IMR-90 (cell line): ENCODE measurements around the gene PALM3. TPM values are rescaled to one million over a fixed set of nuclear protein-coding genes. Genes with fewer than 3 reads are reported as not detected.
A peak's percentile ranks its signal among the peaks of the same experiment; 100 is the strongest.

Source experiments
- ATAC-seq: fragments of 200-7000 bp; cut with Tn5 transposase; 2 replicates; pipeline ENCODE4 v1.9.1; 2020; ENCODE audit warnings: low read depth, mild to moderate bottlenecking, moderate library complexity
- BruUV-seq: library from RNA; stranded (reverse); fragments of 400-500 nt; replicated peaks from 2 replicates; lab custom pipeline; 2021; lab: Mats Ljungman, UMichigan
- CTCF ChIA-PET: fragments of 300-600 bp; formaldehyde crosslinking; extraction: SDS; loops from one replicate; lab custom pipeline; 2021; ENCODE audit warnings: antibody characterized with exemption; lab: Yijun Ruan, JAX
- POLR2A ChIA-PET: fragments of 300-600 bp; sonication (Branson Sonifier 250); formaldehyde crosslinking; loops from one replicate; lab custom pipeline; 2022; ENCODE audit warnings: antibody characterized with exemption; ENCODE audit not compliant: unreplicated experiment; lab: Charles Lee
- DNase-seq: peaks from one replicate; pipeline ENCODE4 v3.0.0; 2013
- H2AFZ ChIP-seq: replicated peaks from 2 replicates; pipeline ENCODE3; 2013; ENCODE audit warnings: low read length, mild to moderate bottlenecking; ENCODE audit not compliant: poor library complexity
- H2AK5ac ChIP-seq: 2 replicates; pipeline ENCODE4 v1.6.1; 2013; ENCODE audit warnings: low read depth, low read length, inconsistent platforms
- H2AK9ac ChIP-seq: replicated peaks from 2 replicates; pipeline ENCODE3; 2013; ENCODE audit warnings: mild to moderate bottlenecking, low read depth, low read length, moderate library complexity; ENCODE audit not compliant: poor library complexity
- H2BK120ac ChIP-seq: 2 replicates; pipeline ENCODE4 v1.6.1; 2013; ENCODE audit warnings: low read depth, low read length, inconsistent platforms
- H2BK15ac ChIP-seq: 3 replicates; pipeline ENCODE4 v1.6.1; 2013; ENCODE audit warnings: low read depth, low read length, inconsistent platforms
- H2BK20ac ChIP-seq: 2 replicates; pipeline ENCODE4 v1.6.1; 2013; ENCODE audit warnings: low read depth, mild to moderate bottlenecking, inconsistent platforms, low read length, moderate library complexity
- H2BK5ac ChIP-seq: 2 replicates; pipeline ENCODE4 v1.6.1; 2013; ENCODE audit warnings: mild to moderate bottlenecking, low read depth, low read length, inconsistent platforms; ENCODE audit not compliant: poor library complexity, severe bottlenecking
- H3K14ac ChIP-seq: replicated peaks from 2 replicates; pipeline ENCODE4 v1.6.1; 2013; ENCODE audit warnings: low read depth, low read length, inconsistent platforms
- H3K18ac ChIP-seq: 2 replicates; pipeline ENCODE4 v1.6.1; 2013; ENCODE audit warnings: low read depth, low read length, control low read depth
- H3K23ac ChIP-seq: 2 replicates; pipeline ENCODE4 v1.6.1; 2013; ENCODE audit warnings: low read depth, low read length, inconsistent platforms
- H3K27ac ChIP-seq: 2 replicates; pipeline ENCODE4 v1.5.1; 2013; ENCODE audit warnings: mild to moderate bottlenecking, control low read depth, low read length; ENCODE audit not compliant: insufficient read depth
- H3K27me3 ChIP-seq: 2 replicates; pipeline ENCODE4 v1.6.1; 2013; ENCODE audit warnings: low read length; ENCODE audit not compliant: control insufficient read depth, insufficient read depth
- H3K36me3 ChIP-seq: 2 replicates; pipeline ENCODE4 v1.6.1; 2013; ENCODE audit warnings: low read length, mixed read lengths; ENCODE audit not compliant: control insufficient read depth, insufficient read depth
- H3K4ac ChIP-seq: 2 replicates; pipeline ENCODE4 v1.6.1; 2013; ENCODE audit warnings: low read depth, low read length, inconsistent platforms
- H3K4me1 ChIP-seq: 2 replicates; pipeline ENCODE4 v1.6.1; 2013; ENCODE audit warnings: low read length, mixed read lengths; ENCODE audit not compliant: control insufficient read depth, insufficient read depth
- H3K4me2 ChIP-seq: 2 replicates; pipeline ENCODE4 v1.6.1; 2013; ENCODE audit warnings: low read depth, mild to moderate bottlenecking, control low read depth, low read length, moderate library complexity
- H3K4me3 ChIP-seq: 2 replicates; pipeline ENCODE4 v1.5.1; 2013; ENCODE audit warnings: low read depth, mild to moderate bottlenecking, control low read depth, low read length, moderate library complexity; ENCODE audit not compliant: insufficient read depth
- H3K56ac ChIP-seq: 2 replicates; pipeline ENCODE4 v1.6.1; 2013; ENCODE audit warnings: low read length, inconsistent platforms; ENCODE audit not compliant: insufficient read depth; ENCODE audit errors: extremely low read depth
- H3K79me1 ChIP-seq, 2 experiments: 2 replicates each; pipeline ENCODE4 v1.6.1; 2013; ENCODE audit warnings: low read length in 2 of 2, inconsistent platforms in 1 of 2, low read depth in 1 of 2
- H3K9ac ChIP-seq: 2 replicates; pipeline ENCODE4 v1.6.1; 2013; ENCODE audit warnings: low read depth, low read length, control low read depth
- H3K9me1 ChIP-seq: 2 replicates; pipeline ENCODE4 v1.6.1; 2013; ENCODE audit warnings: low read length, inconsistent platforms; ENCODE audit not compliant: insufficient read depth
- H3K9me3 ChIP-seq: 2 replicates; pipeline ENCODE4 v1.6.1; 2013; ENCODE audit warnings: low read length; ENCODE audit not compliant: control insufficient read depth, insufficient read depth
- H4K20me1 ChIP-seq: 2 replicates; pipeline ENCODE4 v1.6.1; 2013; ENCODE audit warnings: low read length, inconsistent platforms; ENCODE audit not compliant: insufficient read depth
- H4K5ac ChIP-seq: 2 replicates; pipeline ENCODE4 v1.6.1; 2013; ENCODE audit warnings: mild to moderate bottlenecking, low read depth, low read length, control low read depth
- H4K8ac ChIP-seq, 2 experiments: 2 replicates each; pipeline ENCODE4 v1.6.1; 2013; ENCODE audit warnings: low read depth in 2 of 2, low read length in 2 of 2, control low read depth in 1 of 2, inconsistent platforms in 1 of 2
- H4K91ac ChIP-seq: 2 replicates; pipeline ENCODE4 v1.6.1; 2013; ENCODE audit warnings: low read depth, low read length, inconsistent platforms; ENCODE audit not compliant: insufficient read depth
- MAZ ChIP-seq: IDR thresholded peaks from 2 replicates; pipeline ENCODE4 v1.6.1; 2012; ENCODE audit warnings: low read depth, mild to moderate bottlenecking, low read length, improper control_type of control experiment, moderate library complexity, borderline replicate concordance
- MXI1 ChIP-seq: IDR thresholded peaks from 2 replicates; pipeline ENCODE4 v1.6.1; 2012; ENCODE audit warnings: low read depth, mild to moderate bottlenecking, low read length, moderate library complexity, borderline replicate concordance
- NFE2L2 ChIP-seq: fragments of 150-350 bp; IDR thresholded peaks from 2 replicates; pipeline ENCODE4 v1.6.1; 2016; ENCODE audit warnings: low read depth, mild to moderate bottlenecking, low read length
- WGBS, 2 experiments: methylation state at CpG; one replicate each; pipeline versions ENCODE4 v1.1.5 to v1.1.7; 2013; ENCODE audit warnings: missing lambda C conversion rate in 2 of 2; ENCODE audit not compliant: insufficient read length in 1 of 2; ENCODE audit errors: extremely low coverage in 2 of 2; 5-methylcytosine and 5-hydroxymethylcytosine counted together
- dilution Hi-C: fragments of 300-500 bp; cut with HindIII; formaldehyde crosslinking; loops from one replicate; pipeline ENCODE4 v1.14.3; 2018; ENCODE audit warnings: low sequenced_read_pairs; ENCODE audit not compliant: unreplicated experiment
- in situ Hi-C: fragments of 300-500 bp; cut with MboI; formaldehyde crosslinking; loops from 3 replicates; pipeline ENCODE4 v1.14.3; 2019; ENCODE audit warnings: low sequenced_read_pairs, inconsistent platforms, mixed read lengths
- intact Hi-C: fragments of 100-400 bp; cut with micrococcal nuclease; formaldehyde crosslinking; loops from 2 replicates; pipeline ENCODE4 v1.10.0; 2022
- polyA plus RNA-seq, 3 experiments: library from polyadenylated mRNA; depleted of rRNA; stranded (reverse); fragments of >200 nt; gene quantifications; 2 replicates each; pipeline ENCODE4 v1.2.3, GENCODE V29; 2012; ENCODE audit warnings: low replicate concordance in 1 of 3
- total RNA-seq: library from RNA; depleted of rRNA; stranded (reverse); fragments of >200 nt; gene quantifications from 2 replicates; pipeline ENCODE4 v1.2.3, GENCODE V29; 2012

Gene PALM3
- total and polyA plus RNA-seq, 2 of the 4 experiments (the other 2 are of a cell fraction), result 0.18 to 0.84 TPM

DNA sequence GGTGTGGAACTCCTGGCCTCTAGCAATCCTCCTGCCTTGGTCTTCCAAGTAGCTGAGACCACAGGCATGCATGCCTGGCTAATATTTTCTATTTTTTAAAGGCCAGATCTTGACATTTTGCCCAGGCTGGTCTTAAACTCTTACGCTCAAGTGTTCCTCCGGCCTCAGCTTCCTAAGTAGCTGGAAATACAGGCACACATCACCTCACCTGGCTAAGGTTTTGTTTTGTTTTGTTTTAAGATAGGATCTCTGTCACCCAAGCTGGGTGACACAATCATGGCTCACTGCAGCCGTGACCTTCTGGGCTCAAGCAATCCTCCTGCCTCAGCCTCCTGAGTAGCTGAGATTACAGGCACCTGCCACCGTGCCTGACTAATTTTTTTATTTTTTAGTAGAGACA lies 39.4 kb downstream of the PALM3 start:
- Histone ChIP-seq H3K56ac (no peak overlapping the region), H3K18ac (no peak overlapping the region), H2BK5ac (no peak overlapping the region), H3K23ac (no peak overlapping the region), H3K27ac (no peak overlapping the region), H2AK5ac (no peak overlapping the region), H3K9me3 (no peaks in the 10 kb centered on the region), H2BK15ac (no peak overlapping the region), H4K20me1 (no peaks in the 10 kb centered on the region), H3K9me1 (no peaks in the 10 kb centered on the region), H2AFZ (no peak overlapping the region), H3K27me3 (no peaks in the 10 kb centered on the region; the same call in 1 of the 2 replicates), H4K8ac (no peak overlapping the region), H3K4ac (no peak overlapping the region), H3K4me2 (no peak overlapping the region), H3K79me1 (no peaks in the 10 kb centered on the region), H2AK9ac (no peak overlapping the region), H3K4me1 (no peaks in the 10 kb centered on the region), H3K9ac (no peak overlapping the region), H3K4me3 (no peak overlapping the region), H2BK20ac (no peak overlapping the region), H3K14ac (no peak overlapping the region), H3K36me3 (no peaks in the 10 kb centered on the region), H4K5ac (no peak overlapping the region), H4K91ac (no peak overlapping the region), H2BK120ac (no peak overlapping the region)
- no peak for ATAC-seq
- WGBS, 2 experiments, result no CpG with 5 or more reads among the region's 4 CpGs
- TF ChIP-seq MAZ (no peak), MXI1 (no peak), NFE2L2 (no peak)
- intact Hi-C loops (no loop called here), dilution Hi-C loops (no loop called here), in situ Hi-C loops (no loop called here)
- CTCF ChIA-PET, result interaction anchor here (0.9 to 1.1 kb wide), 2 partner anchors 9 to 11 kb away, joined by 3 to 4 read pairs; partner anchors contain the start of gene IL27RA
- POLR2A ChIA-PET, result no interaction called here
- peak; percentile 47 for DNase-seq
- no TSS peak for BruUV-seq
